Measurements from ENCODE around the gene TMEM131L. TPM values are rescaled to one million over a fixed set of nuclear protein-coding genes. Genes with fewer than 3 reads are reported as not detected.

Gene TMEM131L
- total RNA-seq, 1 donor from 2014 or later, result 18.9 TPM

DNA sequence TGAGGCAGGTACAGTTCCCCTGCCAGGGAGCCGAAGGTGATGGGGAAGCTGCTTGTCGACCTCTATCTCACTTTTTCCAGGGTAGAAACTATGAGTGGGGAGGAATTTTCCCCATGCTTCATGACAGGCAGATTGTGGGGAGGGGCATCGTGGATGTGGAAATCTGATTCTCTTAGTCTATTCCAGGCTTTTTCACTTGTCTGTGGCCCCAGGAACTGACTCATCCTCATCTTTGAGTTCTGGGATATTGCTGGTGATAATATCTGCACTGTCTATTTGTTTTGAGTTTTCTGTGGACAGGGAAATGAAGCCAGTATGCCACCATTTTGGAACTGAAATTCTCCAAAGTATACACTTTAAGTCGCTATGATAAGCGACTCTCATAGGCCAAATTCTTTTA is 210.3 kb downstream of the TMEM131L start:
- DNase-seq (ENCODE audit: low spot score, unreplicated experiment), result no peak
- no peaks in the 10 kb centered on the region for H3K36me3 Mint-ChIP-seq (ENCODE audit: insufficient read depth)
- H3K27ac Mint-ChIP-seq, result no peak overlapping the region
- H3K4me3 Mint-ChIP-seq (ENCODE audit: low read depth), result no peak overlapping the region
- H3K27me3 Mint-ChIP-seq, result peaks cover 20% of the 10 kb centered on the region
- H3K9me3 Mint-ChIP-seq (ENCODE audit: low read depth), result peaks cover 10% of the 10 kb centered on the region
- no peaks in the 10 kb centered on the region for H3K4me1 Mint-ChIP-seq (ENCODE audit: low read depth)
- no peak for TF ChIP-seq CTCF (IDR thresholded peaks at IDR 0.05; ENCODE audit: unreplicated experiment)

DNA sequence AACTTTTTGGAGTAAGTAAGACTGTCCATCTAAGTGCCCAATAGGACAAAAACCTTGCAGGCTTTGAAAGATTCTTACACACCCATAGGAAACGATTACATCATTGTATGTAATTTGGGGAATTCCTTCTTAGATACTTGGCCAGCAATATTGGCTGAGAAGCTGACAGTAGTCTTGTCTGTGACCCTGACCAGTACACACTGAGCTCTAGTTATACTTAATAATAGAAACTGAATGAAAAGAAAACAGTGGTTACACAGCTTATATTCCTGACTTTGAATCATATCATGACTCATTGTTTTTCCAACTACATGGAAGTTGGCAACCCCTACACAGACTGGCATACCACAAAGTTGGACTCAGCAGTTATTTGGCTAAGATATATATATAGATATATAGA is 210.8 kb downstream of the TMEM131L start:
- no peak for DNase-seq (ENCODE audit: low spot score, unreplicated experiment)
- H3K36me3 Mint-ChIP-seq (ENCODE audit: insufficient read depth), result no peaks in the 10 kb centered on the region
- H3K4me3 Mint-ChIP-seq (ENCODE audit: low read depth), result no peak overlapping the region
- no peak for TF ChIP-seq CTCF (IDR thresholded peaks at IDR 0.05; ENCODE audit: unreplicated experiment)
- H3K27ac Mint-ChIP-seq, result no peak overlapping the region
- H3K27me3 Mint-ChIP-seq, result peaks cover 25% of the 10 kb centered on the region
- no peaks in the 10 kb centered on the region for H3K4me1 Mint-ChIP-seq (ENCODE audit: low read depth)
- H3K9me3 Mint-ChIP-seq (ENCODE audit: low read depth), result peaks cover 10% of the 10 kb centered on the region

DNA sequence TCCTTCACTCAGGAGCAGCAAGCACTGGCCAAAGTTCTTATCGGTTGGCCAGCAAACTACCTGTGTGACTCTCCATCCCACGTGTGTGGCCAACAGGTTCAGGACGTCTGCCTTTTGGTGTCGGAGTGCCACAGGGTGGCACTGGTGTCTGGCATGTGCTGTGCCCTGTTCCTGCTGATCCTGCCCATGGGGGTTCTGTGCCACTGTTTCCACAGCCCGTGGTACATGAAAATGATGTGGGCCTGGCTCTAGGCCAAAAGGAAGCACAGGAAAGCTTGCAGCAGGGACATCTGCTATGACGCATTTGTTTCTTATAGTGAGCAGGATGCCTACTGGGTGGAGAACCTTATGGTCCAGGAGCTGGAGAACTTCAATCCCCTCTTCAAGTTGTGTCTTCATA is 213.3 kb downstream of the TMEM131L start:
- H3K27me3 Mint-ChIP-seq, result peaks cover 43% of the 10 kb centered on the region

GRCh38 chr4:153683763-153684181 is 217.6 kb downstream of the TMEM131L start:
- Mint-ChIP-seq H3K9me3 (ENCODE audit: low read depth) (peaks cover 4% of the 10 kb centered on the region), H3K4me3 (ENCODE audit: low read depth) (peak overlapping the region; percentile 68), H3K36me3 (ENCODE audit: insufficient read depth) (peaks cover 9% of the 10 kb centered on the region), H3K27ac (no peak overlapping the region), H3K4me1 (ENCODE audit: low read depth) (peaks cover 3% of the 10 kb centered on the region), H3K27me3 (peaks cover 46% of the 10 kb centered on the region)
- no peak for TF ChIP-seq CTCF (IDR thresholded peaks at IDR 0.05; ENCODE audit: unreplicated experiment)
- no peak for DNase-seq (ENCODE audit: low spot score, unreplicated experiment)

More for the DNA sequence above, 213.3 kb downstream of the TMEM131L start:
- Mint-ChIP-seq H3K27ac (no peak overlapping the region), H3K36me3 (ENCODE audit: insufficient read depth) (no peaks in the 10 kb centered on the region), H3K9me3 (ENCODE audit: low read depth) (peaks cover 10% of the 10 kb centered on the region), H3K4me3 (ENCODE audit: low read depth) (no peak overlapping the region), H3K4me1 (ENCODE audit: low read depth) (no peaks in the 10 kb centered on the region)
- no peak for DNase-seq (ENCODE audit: low spot score, unreplicated experiment)
- no peak for TF ChIP-seq CTCF (IDR thresholded peaks at IDR 0.05; ENCODE audit: unreplicated experiment)

- peak; percentile 7 for TF ChIP-seq CTCF (IDR thresholded peaks at IDR 0.05; ENCODE audit: unreplicated experiment)
- Mint-ChIP-seq H3K27ac (peak within 1 kb of the TSS; percentile 19), H3K4me1 (ENCODE audit: low read depth) (peaks cover 3% of the 10 kb centered on the region), H3K36me3 (ENCODE audit: insufficient read depth) (peaks cover 15% of the 10 kb centered on the region), H3K9me3 (ENCODE audit: low read depth) (peaks cover 10% of the 10 kb centered on the region), H3K4me3 (ENCODE audit: low read depth) (peak within 1 kb of the TSS; percentile 74), H3K27me3 (peaks cover 42% of the 10 kb centered on the region)
- DNase-seq (ENCODE audit: low spot score, unreplicated experiment), result peak; percentile 51
Measured at GRCh38 chr4:153684182-153684970, 218.2 kb downstream of the TMEM131L start, which contains the start of gene TLR2. TSS of gene TLR2 (plus strand) at chr4:153684280. CDS start at chr4:153702908, 18,628 bp downstream.

Data from progenitor cell of endocrine pancreas (in vitro differentiated cells).